OCI-LY3 (cell line): Measurements from ENCODE around the gene KATNB1.

Experiments used
- H2AFZ ChIP-seq: fragments of 200-600, 300-600 bp; shearing (Covaris generic); 2 replicates; pipeline ENCODE4 v1.6.0; 2014; ENCODE audit warnings: antibody characterized with exemption, low read depth, low read length
- H3K27ac ChIP-seq: fragments of 200-600, 300-600 bp; sonication (generic); 2 replicates; pipeline ENCODE4 v1.5.1; 2014; ENCODE audit warnings: mild to moderate bottlenecking, low read length, moderate library complexity, mixed read lengths
- H3K27me3 ChIP-seq: fragments of 200-600, 300-600 bp; sonication (generic); 2 replicates; pipeline ENCODE4 v1.6.1; 2014; ENCODE audit warnings: low read depth, low read length, mixed read lengths
- H3K36me3 ChIP-seq: fragments of 200-600, 300-600 bp; sonication (generic); replicated peaks from 2 replicates; pipeline ENCODE3; 2014; ENCODE audit warnings: low read depth, low read length, mixed read lengths
- H3K4me1 ChIP-seq: fragments of 300-600, 200-600 bp; sonication (generic); 2 replicates; pipeline ENCODE4 v1.6.1; 2014; ENCODE audit warnings: low read length, mixed read lengths
- H3K4me2 ChIP-seq: fragments of 200-600, 300-600 bp; sonication (generic); 2 replicates; pipeline ENCODE4 v1.6.1; 2014; ENCODE audit warnings: low read length, mixed read lengths
- H3K4me3 ChIP-seq: fragments of 300-600, 200-600 bp; sonication (generic); 2 replicates; pipeline ENCODE4 v1.5.1; 2014; ENCODE audit warnings: antibody characterized with exemption, mild to moderate bottlenecking, low read length, moderate library complexity
- H3K79me2 ChIP-seq: fragments of 300-600, 200-600 bp; shearing (Covaris generic); 2 replicates; pipeline ENCODE4 v1.6.1; 2014; ENCODE audit warnings: mild to moderate bottlenecking, low read length, mixed read lengths
- H3K9ac ChIP-seq: fragments of 300-600, 200-600 bp; shearing (Covaris generic); 2 replicates; pipeline ENCODE4 v1.6.0; 2014; ENCODE audit warnings: mild to moderate bottlenecking, low read length, moderate library complexity
- H3K9me3 ChIP-seq: fragments of 200-600, 300-600 bp; shearing (Covaris generic); 2 replicates; pipeline ENCODE4 v1.6.1; 2014; ENCODE audit warnings: low read length, mixed read lengths; ENCODE audit not compliant: insufficient read depth
- H4K20me1 ChIP-seq: fragments of 200-600, 300-600 bp; sonication (generic); 2 replicates; pipeline ENCODE4 v1.6.1; 2016; ENCODE audit warnings: low read length, mixed read lengths; ENCODE audit not compliant: insufficient read depth
- CTCF ChIP-seq: fragments of 200-600, 300-600 bp; sonication (generic); IDR thresholded peaks from 2 replicates; pipeline ENCODE4 v1.5.1; 2014; ENCODE audit warnings: antibody characterized with exemption, low read length, low read depth
- EZH2phosphoT487 ChIP-seq: fragments of 200-600 bp; shearing (Covaris generic); IDR thresholded peaks from 2 replicates; pipeline ENCODE4 v1.6.1; 2018; ENCODE audit warnings: antibody characterized with exemption, mixed run types, low read depth

The KATNB1 gene

DNA sequence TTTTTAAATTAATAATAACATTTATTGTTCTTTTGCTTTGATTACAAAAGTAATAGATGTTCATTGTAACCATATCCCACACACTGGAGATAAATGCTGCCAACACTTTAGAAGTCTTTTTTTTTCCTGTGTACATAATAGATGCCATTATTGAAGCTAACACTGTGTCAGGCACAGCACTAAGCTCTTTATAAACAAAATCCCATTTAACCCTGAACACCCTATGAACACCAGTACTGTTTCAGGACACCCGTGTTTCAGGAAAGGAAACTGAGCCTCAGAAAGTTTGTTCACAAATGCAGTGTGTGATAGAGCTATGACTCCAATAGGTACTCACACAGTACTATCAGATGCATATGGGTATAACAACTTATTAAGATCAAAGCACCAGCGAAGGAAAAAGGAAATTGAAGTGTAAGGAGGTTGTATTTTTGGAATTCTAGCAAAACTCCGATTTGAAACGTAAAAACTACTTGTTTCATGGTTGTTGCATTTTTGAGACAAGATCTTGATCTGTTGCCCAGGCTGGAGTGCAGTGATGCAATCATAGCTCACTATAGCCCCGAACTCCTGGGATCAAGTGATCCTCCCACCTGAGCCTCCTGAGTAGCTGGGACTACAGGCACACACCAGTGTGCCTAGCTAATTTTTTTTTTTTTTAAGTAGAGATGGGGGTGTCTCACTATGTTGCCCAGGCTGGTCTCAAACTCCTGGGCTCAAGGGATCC is 68.7 kb downstream of the KATNB1 start:
- H3K27ac ChIP-seq = no peak overlapping the region
- peaks cover 10% of the 10 kb centered on the region for H3K4me1 ChIP-seq
- no peak for TF ChIP-seq CTCF
- TF ChIP-seq EZH2phosphoT487 = no peak
- no peak overlapping the region for H3K9ac ChIP-seq
- H2AFZ ChIP-seq = no peak overlapping the region
- no peaks in the 10 kb centered on the region for H3K9me3 ChIP-seq
- no peaks in the 10 kb centered on the region for H3K79me2 ChIP-seq
- H3K27me3 ChIP-seq = peaks cover 39% of the 10 kb centered on the region
- H3K4me3 ChIP-seq = no peak overlapping the region
- no peaks in the 10 kb centered on the region for H4K20me1 ChIP-seq
- H3K36me3 ChIP-seq = no peaks in the 10 kb centered on the region
- H3K4me2 ChIP-seq = no peak overlapping the region

GRCh38 chr16:57805176-57805575 is 69.6 kb downstream of the KATNB1 start:
- Histone ChIP-seq H3K4me3 (no peak overlapping the region), H3K9ac (no peak overlapping the region), H2AFZ (no peak overlapping the region), H3K27ac (no peak overlapping the region), H4K20me1 (no peaks in the 10 kb centered on the region), H3K36me3 (no peaks in the 10 kb centered on the region), H3K79me2 (no peaks in the 10 kb centered on the region), H3K4me1 (peaks cover 13% of the 10 kb centered on the region), H3K27me3 (peaks cover 31% of the 10 kb centered on the region), H3K9me3 (no peaks in the 10 kb centered on the region), H3K4me2 (no peak overlapping the region)
- TF ChIP-seq CTCF (no peak), EZH2phosphoT487 (no peak)
